ENCODE measurements around the gene TMEM200B.

TMEM200B gene

DNA sequence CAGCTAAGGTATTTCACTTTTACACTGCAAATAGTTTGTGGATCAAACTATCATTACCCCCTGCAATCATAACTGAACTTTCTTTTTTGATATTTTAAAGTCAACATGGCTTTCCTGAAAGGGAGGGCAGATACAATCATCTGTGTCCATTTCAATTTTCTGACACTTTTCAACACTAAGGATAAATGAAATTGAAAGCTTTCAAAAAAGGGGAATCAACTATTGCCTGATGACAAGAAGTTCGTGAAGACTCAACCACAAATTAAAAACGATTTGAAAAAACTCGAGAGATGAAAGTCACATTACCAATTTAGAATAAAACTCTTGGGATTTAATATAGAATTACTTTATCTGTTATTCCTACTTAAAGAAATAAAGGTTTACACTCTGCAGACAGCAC, 46.3 kb upstream of the TMEM200B start:
- TF ChIP-seq YY1 (IDR thresholded peaks at IDR 0.05; ENCODE audit: low read depth) (no peak), TAF1 (IDR thresholded peaks at IDR 0.05; ENCODE audit: low read depth) (no peak), FOXM1 (IDR thresholded peaks at IDR 0.05; ENCODE audit: borderline replicate concordance, low read depth) (no peak), EGR1 (IDR thresholded peaks at IDR 0.05) (no peak), CREB1 (IDR thresholded peaks at IDR 0.05; ENCODE audit: low read depth) (no peak), NFIC (IDR thresholded peaks at IDR 0.05) (no peak), TEAD4 (IDR thresholded peaks at IDR 0.05) (no peak), ZBTB7A (IDR thresholded peaks at IDR 0.05; ENCODE audit: low read depth) (no peak), RAD21 (IDR thresholded peaks at IDR 0.05; ENCODE audit: low read depth) (no peak)
- TF ChIP-seq, protein P1, sequence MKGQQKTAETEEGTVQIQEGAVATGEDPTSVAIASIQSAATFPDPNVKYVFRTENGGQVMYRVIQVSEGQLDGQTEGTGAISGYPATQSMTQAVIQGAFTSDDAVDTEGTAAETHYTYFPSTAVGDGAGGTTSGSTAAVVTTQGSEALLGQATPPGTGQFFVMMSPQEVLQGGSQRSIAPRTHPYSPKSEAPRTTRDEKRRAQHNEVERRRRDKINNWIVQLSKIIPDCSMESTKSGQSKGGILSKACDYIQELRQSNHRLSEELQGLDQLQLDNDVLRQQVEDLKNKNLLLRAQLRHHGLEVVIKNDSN (IDR thresholded peaks at IDR 0.05): no peak

DNA sequence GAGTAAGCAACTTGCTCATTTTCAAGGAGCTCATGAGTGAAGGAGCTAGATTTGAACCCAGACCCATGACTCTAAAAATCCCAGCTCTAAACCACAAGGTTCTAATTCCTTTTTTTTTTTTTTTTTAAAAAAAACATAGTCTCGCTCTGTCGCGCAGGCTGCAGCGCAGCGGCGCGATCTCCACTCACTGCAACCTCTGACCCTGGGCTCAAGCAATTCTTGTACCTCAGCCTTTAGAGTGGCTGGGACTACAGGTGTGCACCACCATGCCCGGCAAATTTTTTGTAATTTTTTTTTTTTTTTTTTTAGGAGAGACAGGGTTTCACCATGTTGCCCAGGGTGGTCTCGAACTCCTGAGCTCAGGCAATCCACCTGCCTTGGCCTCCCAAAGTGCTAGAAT, 44.2 kb upstream of the TMEM200B start:
- no peak for TF ChIP-seq NFIC (IDR thresholded peaks at IDR 0.05)

DNA sequence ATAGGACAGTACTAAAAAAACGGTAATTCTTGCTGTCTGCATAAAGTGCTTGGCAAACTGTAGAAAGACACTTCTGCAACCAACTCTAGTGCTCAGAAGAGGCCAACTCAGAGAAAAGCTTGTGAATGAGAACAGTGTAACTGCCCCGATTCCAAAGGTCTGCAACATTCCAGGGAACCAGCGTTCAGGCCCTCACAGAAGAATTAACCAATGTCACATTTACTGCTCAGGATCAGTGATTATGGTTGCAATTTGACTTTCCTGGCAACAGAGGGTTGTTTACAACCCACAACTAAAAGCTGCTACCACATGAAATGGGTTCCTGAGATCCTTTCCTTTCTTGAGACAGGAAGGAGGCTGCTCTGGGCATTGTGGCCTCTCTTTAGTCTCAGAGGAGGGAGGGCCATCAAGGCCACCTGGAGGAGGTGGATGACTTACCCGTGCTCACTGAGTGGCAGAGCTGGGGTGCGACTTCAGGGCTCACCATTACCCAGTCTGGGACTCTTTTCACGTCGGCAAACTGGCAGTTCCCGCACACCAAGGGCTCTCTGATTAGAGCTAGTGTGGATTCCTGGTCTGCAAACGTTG, 42.7 kb upstream of the TMEM200B start:
- TF ChIP-seq CREB1 (IDR thresholded peaks at IDR 0.05; ENCODE audit: low read depth): no peak
- no peak for TF ChIP-seq FOXM1 (IDR thresholded peaks at IDR 0.05; ENCODE audit: borderline replicate concordance, low read depth)
- no peak for TF ChIP-seq EGR1 (IDR thresholded peaks at IDR 0.05)
- TF ChIP-seq EP300 (IDR thresholded peaks at IDR 0.05; ENCODE audit: borderline replicate concordance): no peak
- TF ChIP-seq TCF12 (IDR thresholded peaks at IDR 0.05; ENCODE audit: low read depth): no peak
- TF ChIP-seq NFIC (IDR thresholded peaks at IDR 0.05): no peak
- no peak for TF ChIP-seq TEAD4 (IDR thresholded peaks at IDR 0.05)
- TF ChIP-seq CEBPB (IDR thresholded peaks at IDR 0.05): no peak
- no peak for TF ChIP-seq YY1 (IDR thresholded peaks at IDR 0.05; ENCODE audit: low read depth)
- TF ChIP-seq, protein P2, sequence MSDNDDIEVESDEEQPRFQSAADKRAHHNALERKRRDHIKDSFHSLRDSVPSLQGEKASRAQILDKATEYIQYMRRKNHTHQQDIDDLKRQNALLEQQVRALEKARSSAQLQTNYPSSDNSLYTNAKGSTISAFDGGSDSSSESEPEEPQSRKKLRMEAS (IDR thresholded peaks at IDR 0.05): no peak
- TF ChIP-seq, protein P3, sequence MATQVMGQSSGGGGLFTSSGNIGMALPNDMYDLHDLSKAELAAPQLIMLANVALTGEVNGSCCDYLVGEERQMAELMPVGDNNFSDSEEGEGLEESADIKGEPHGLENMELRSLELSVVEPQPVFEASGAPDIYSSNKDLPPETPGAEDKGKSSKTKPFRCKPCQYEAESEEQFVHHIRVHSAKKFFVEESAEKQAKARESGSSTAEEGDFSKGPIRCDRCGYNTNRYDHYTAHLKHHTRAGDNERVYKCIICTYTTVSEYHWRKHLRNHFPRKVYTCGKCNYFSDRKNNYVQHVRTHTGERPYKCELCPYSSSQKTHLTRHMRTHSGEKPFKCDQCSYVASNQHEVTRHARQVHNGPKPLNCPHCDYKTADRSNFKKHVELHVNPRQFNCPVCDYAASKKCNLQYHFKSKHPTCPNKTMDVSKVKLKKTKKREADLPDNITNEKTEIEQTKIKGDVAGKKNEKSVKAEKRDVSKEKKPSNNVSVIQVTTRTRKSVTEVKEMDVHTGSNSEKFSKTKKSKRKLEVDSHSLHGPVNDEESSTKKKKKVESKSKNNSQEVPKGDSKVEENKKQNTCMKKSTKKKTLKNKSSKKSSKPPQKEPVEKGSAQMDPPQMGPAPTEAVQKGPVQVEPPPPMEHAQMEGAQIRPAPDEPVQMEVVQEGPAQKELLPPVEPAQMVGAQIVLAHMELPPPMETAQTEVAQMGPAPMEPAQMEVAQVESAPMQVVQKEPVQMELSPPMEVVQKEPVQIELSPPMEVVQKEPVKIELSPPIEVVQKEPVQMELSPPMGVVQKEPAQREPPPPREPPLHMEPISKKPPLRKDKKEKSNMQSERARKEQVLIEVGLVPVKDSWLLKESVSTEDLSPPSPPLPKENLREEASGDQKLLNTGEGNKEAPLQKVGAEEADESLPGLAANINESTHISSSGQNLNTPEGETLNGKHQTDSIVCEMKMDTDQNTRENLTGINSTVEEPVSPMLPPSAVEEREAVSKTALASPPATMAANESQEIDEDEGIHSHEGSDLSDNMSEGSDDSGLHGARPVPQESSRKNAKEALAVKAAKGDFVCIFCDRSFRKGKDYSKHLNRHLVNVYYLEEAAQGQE (IDR thresholded peaks at IDR 0.05; ENCODE audit: low read depth): no peak
- TF ChIP-seq, protein P1 (IDR thresholded peaks at IDR 0.05): no peak

DNA sequence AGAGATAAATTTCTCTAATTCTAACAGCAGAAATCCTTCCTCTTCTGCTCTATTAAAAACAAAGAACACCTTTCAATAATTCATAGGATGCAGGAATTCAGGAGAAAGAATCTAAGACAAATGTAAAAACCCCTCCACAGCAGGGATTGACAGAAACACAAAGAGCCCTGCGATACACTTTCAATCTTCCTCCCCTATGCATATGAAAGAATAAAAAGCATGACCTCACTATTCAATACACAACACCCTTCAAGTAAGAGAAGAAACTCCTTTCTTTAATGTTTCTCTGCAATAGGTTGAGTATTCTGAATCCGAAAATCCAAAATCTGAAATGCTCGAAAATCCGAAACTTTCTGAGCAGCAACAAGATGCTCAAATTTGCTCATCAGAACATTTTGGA, 40.9 kb upstream of the TMEM200B start:
- TF ChIP-seq CREB1 (IDR thresholded peaks at IDR 0.05; ENCODE audit: low read depth) (no peak), RAD21 (IDR thresholded peaks at IDR 0.05; ENCODE audit: low read depth) (no peak)

DNA sequence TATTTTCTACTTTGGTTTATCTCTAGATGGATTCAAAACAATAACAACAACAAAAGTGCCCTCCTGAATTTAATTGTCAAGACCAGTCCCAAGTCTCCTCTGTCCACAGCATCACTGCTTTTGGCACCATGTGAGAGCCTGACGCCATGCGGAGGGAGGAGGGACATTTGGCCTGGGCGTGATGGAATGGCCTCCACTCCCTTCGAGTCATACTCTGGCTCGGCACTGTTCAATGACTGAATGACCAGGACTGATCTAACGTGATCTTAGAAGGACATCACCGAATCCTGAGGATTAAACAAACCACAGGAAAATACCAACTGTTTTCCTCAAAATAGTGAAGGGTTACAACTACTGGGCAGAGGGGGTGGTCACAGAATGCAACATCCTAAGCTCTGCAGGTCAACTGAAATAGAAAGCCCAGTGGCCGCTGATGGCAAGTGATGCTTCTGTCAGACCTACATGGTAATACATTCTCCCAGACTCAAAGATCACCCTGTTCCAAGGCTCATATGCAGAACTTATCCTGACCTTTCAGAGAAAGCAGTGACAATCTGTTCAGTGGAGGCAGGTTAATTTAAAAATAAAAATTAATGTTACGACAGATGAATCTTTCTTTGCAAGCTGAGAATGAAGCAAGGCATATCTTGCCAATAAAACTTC, 38.9 kb upstream of the TMEM200B start:
- TF ChIP-seq TAF1 (IDR thresholded peaks at IDR 0.05; ENCODE audit: low read depth): no peak
- no peak for TF ChIP-seq EP300 (IDR thresholded peaks at IDR 0.05; ENCODE audit: borderline replicate concordance)
- TF ChIP-seq, protein P2 (IDR thresholded peaks at IDR 0.05): no peak
- no peak for TF ChIP-seq TEAD4 (IDR thresholded peaks at IDR 0.05)
- TF ChIP-seq, protein P1 (IDR thresholded peaks at IDR 0.05): no peak
- TF ChIP-seq RAD21 (IDR thresholded peaks at IDR 0.05; ENCODE audit: low read depth): no peak
- no peak for TF ChIP-seq CEBPB (IDR thresholded peaks at IDR 0.05)
- no peak for TF ChIP-seq ZBTB7A (IDR thresholded peaks at IDR 0.05; ENCODE audit: low read depth)
- no peak for TF ChIP-seq NFIC (IDR thresholded peaks at IDR 0.05)
- no peak for TF ChIP-seq EGR1 (IDR thresholded peaks at IDR 0.05)
- TF ChIP-seq YY1 (IDR thresholded peaks at IDR 0.05; ENCODE audit: low read depth): no peak
- no peak for TF ChIP-seq CREB1 (IDR thresholded peaks at IDR 0.05; ENCODE audit: low read depth)
- TF ChIP-seq TCF12 (IDR thresholded peaks at IDR 0.05; ENCODE audit: low read depth): no peak
- no peak for TF ChIP-seq FOXM1 (IDR thresholded peaks at IDR 0.05; ENCODE audit: borderline replicate concordance, low read depth)
- TF ChIP-seq, protein P3 (IDR thresholded peaks at IDR 0.05; ENCODE audit: low read depth): no peak

DNA sequence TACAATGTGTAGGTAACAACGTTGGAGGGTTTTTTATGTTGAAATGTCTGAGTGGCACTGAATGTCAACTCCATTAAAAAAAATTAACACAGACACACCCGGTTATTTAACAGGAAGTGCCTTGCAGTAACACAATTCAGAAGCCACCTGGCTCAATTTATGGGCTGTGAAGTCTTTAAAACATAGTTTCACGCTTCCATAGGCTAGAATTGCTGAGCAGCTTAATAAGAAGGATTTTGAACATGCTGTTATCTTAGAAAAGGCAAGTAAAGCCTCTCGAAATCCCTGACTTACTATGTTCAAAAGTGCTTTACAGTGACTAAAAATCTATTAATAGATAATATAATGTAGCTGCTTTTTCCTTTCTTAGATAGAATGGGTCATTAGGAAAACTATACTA, 38.3 kb upstream of the TMEM200B start:
- TF ChIP-seq ZBTB7A (IDR thresholded peaks at IDR 0.05; ENCODE audit: low read depth) (no peak), CEBPB (IDR thresholded peaks at IDR 0.05) (no peak), NFIC (IDR thresholded peaks at IDR 0.05) (no peak), EGR1 (IDR thresholded peaks at IDR 0.05) (no peak)
- TF ChIP-seq, protein P3 (IDR thresholded peaks at IDR 0.05; ENCODE audit: low read depth): no peak

All from Ishikawa (cell line).